ENCODE measurements around the gene SNX9. TPM values are rescaled to one million over a fixed set of nuclear protein-coding genes. Genes with fewer than 3 reads are reported as not detected.

Gene SNX9
- polyA plus RNA-seq, 1 donor from 2014 or later = 7.0 TPM

GRCh38 chr6:157853018-157853805, 30.2 kb downstream of the SNX9 start:
- H3K27me3 ChIP-seq (ENCODE audit: insufficient read depth, low read depth, low read length) = no peaks in the 10 kb centered on the region
- no peak for TF ChIP-seq MXI1 (conservative IDR thresholded peaks at IDR 0.05; ENCODE audit: poor library complexity, severe bottlenecking)
- no peak for TF ChIP-seq RAD21 (conservative IDR thresholded peaks at IDR 0.05)
- TF ChIP-seq CTCF (IDR thresholded peaks at IDR 0.05; ENCODE audit: poor library complexity, severe bottlenecking) = no peak
- TF ChIP-seq REST (IDR thresholded peaks at IDR 0.05; ENCODE audit: borderline replicate concordance) = no peak
- TF ChIP-seq EZH2 (IDR thresholded peaks at IDR 0.05; ENCODE audit: borderline replicate concordance, insufficient read depth, low read length, poor library complexity, severe bottlenecking) = no peak
- H3K36me3 ChIP-seq (ENCODE audit: insufficient read depth, low read length) = no peaks in the 10 kb centered on the region
- H3K4me2 ChIP-seq (ENCODE audit: low read length) = no peak overlapping the region
- no peaks in the 10 kb centered on the region for H3F3A ChIP-seq (ENCODE audit: insufficient read depth, low read length, poor library complexity, severe bottlenecking)
- H3K27ac ChIP-seq (ENCODE audit: low read length) = no peak overlapping the region
- no peaks in the 10 kb centered on the region for H4K20me1 ChIP-seq (ENCODE audit: insufficient read depth)
- no peak overlapping the region for H3K9ac ChIP-seq (ENCODE audit: low read length)
- H3K9me2 ChIP-seq (ENCODE audit: insufficient read depth, low read length) = no peaks in the 10 kb centered on the region
- H3K79me2 ChIP-seq (replicated peaks; ENCODE audit: insufficient read depth, low read length) = peaks cover 35% of the 10 kb centered on the region
- H2AFZ ChIP-seq (ENCODE audit: low read depth, low read length) = no peak overlapping the region
- H3K4me3 ChIP-seq (ENCODE audit: low read length) = no peak overlapping the region
- H3K9me3 ChIP-seq (ENCODE audit: low read length) = peaks cover 7% of the 10 kb centered on the region

GRCh38 chr6:157853902-157854502, 31.0 kb downstream of the SNX9 start:
- no peak overlapping the region for H3K9ac ChIP-seq (ENCODE audit: low read length)
- H3K4me3 ChIP-seq (ENCODE audit: low read length) = no peak overlapping the region
- H2AFZ ChIP-seq (ENCODE audit: low read depth, low read length) = no peak overlapping the region
- peaks cover 7% of the 10 kb centered on the region for H3K9me3 ChIP-seq (ENCODE audit: low read length)
- H3K9me2 ChIP-seq (ENCODE audit: insufficient read depth, low read length) = no peaks in the 10 kb centered on the region
- H3F3A ChIP-seq (ENCODE audit: insufficient read depth, low read length, poor library complexity, severe bottlenecking) = no peaks in the 10 kb centered on the region
- H3K27me3 ChIP-seq (ENCODE audit: insufficient read depth, low read depth, low read length) = no peaks in the 10 kb centered on the region
- H4K20me1 ChIP-seq (ENCODE audit: insufficient read depth) = no peaks in the 10 kb centered on the region
- H3K27ac ChIP-seq (ENCODE audit: low read length) = no peak overlapping the region
- TF ChIP-seq TAF1 (IDR thresholded peaks at IDR 0.05; ENCODE audit: low read depth) (no peak), POLR2AphosphoS5 (IDR thresholded peaks at IDR 0.05) (no peak), CTCF (IDR thresholded peaks at IDR 0.05; ENCODE audit: poor library complexity, severe bottlenecking) (no peak), EP300 (conservative IDR thresholded peaks at IDR 0.05; ENCODE audit: poor library complexity, severe bottlenecking) (no peak), RAD21 (conservative IDR thresholded peaks at IDR 0.05) (no peak), SMC3 (conservative IDR thresholded peaks at IDR 0.05; ENCODE audit: poor library complexity) (no peak), REST (IDR thresholded peaks at IDR 0.05; ENCODE audit: borderline replicate concordance) (no peak), MXI1 (conservative IDR thresholded peaks at IDR 0.05; ENCODE audit: poor library complexity, severe bottlenecking) (no peak), EZH2 (IDR thresholded peaks at IDR 0.05; ENCODE audit: borderline replicate concordance, insufficient read depth, low read length, poor library complexity, severe bottlenecking) (no peak)
- H3K79me2 ChIP-seq (replicated peaks; ENCODE audit: insufficient read depth, low read length) = peaks cover 36% of the 10 kb centered on the region
- no peak overlapping the region for H3K4me2 ChIP-seq (ENCODE audit: low read length)
- no peaks in the 10 kb centered on the region for H3K36me3 ChIP-seq (ENCODE audit: insufficient read depth, low read length)

Measured in neural cell (in vitro differentiated cells).